ENCODE measurements around the gene ANAPC13.

The ANAPC13 gene

GRCh38 chr3:134486577-134487041, 824 bp upstream of the ANAPC13 start:
- Histone ChIP-seq H4K20me1 (ENCODE audit: low read depth, low read length) (no peaks in the 10 kb centered on the region), H3K9me3 (ENCODE audit: insufficient read depth, low read length) (no peaks in the 10 kb centered on the region), H3K27me3 (ENCODE audit: low read length) (no peaks in the 10 kb centered on the region), H3K36me3 (ENCODE audit: low read length) (peaks cover 7% of the 10 kb centered on the region; the same call in 1 of the 2 replicates), H3K27ac (ENCODE audit: low read depth, low read length) (peak overlapping the region; percentile 81), H3K4me3 (ENCODE audit: insufficient read depth, low read length, poor library complexity, severe bottlenecking) (peak overlapping the region; percentile 99), H3K4me2 (ENCODE audit: low read depth, low read length, poor library complexity, severe bottlenecking) (peak overlapping the region; percentile 92), H3K9me2 (replicated peaks; ENCODE audit: insufficient read depth, low read length) (no peaks in the 10 kb centered on the region), H3K9ac (ENCODE audit: low read length) (peak overlapping the region; percentile 98), H2AFZ (ENCODE audit: low read depth, low read length, severe bottlenecking) (peak overlapping the region; percentile 2), H3F3A (ENCODE audit: insufficient read depth) (peaks cover 12% of the 10 kb centered on the region; the same call in 1 of the 2 replicates), H3K79me2 (ENCODE audit: insufficient read depth, low read length) (peaks cover 77% of the 10 kb centered on the region)
- no peak for TF ChIP-seq CTCF (IDR thresholded peaks at IDR 0.05; ENCODE audit: insufficient read depth, low read length, poor library complexity, severe bottlenecking)
- TF ChIP-seq EZH2phosphoT487 (conservative IDR thresholded peaks at IDR 0.05; ENCODE audit: low read length) = no peak

GRCh38 chr3:134485075-134485717, 589 bp downstream of the ANAPC13 start:
- H3K27me3 ChIP-seq (ENCODE audit: low read length) = no peaks in the 10 kb centered on the region
- H3K9me2 ChIP-seq (replicated peaks; ENCODE audit: insufficient read depth, low read length) = no peaks in the 10 kb centered on the region
- H3F3A ChIP-seq (ENCODE audit: insufficient read depth) = peaks cover 6% of the 10 kb centered on the region; the same call in 1 of the 2 replicates
- peak overlapping the region; percentile 98 for H3K9ac ChIP-seq (ENCODE audit: low read length)
- H3K4me3 ChIP-seq (ENCODE audit: insufficient read depth, low read length, poor library complexity, severe bottlenecking) = peak overlapping the region; percentile 99
- H3K9me3 ChIP-seq (ENCODE audit: insufficient read depth, low read length) = no peaks in the 10 kb centered on the region
- H3K79me2 ChIP-seq (ENCODE audit: insufficient read depth, low read length) = peaks cover 63% of the 10 kb centered on the region
- TF ChIP-seq CTCF (IDR thresholded peaks at IDR 0.05; ENCODE audit: insufficient read depth, low read length, poor library complexity, severe bottlenecking) = no peak
- no peak for TF ChIP-seq EZH2phosphoT487 (conservative IDR thresholded peaks at IDR 0.05; ENCODE audit: low read length)
- H3K36me3 ChIP-seq (ENCODE audit: low read length) = peaks cover 9% of the 10 kb centered on the region; the same call in 1 of the 2 replicates
- H4K20me1 ChIP-seq (ENCODE audit: low read depth, low read length) = no peaks in the 10 kb centered on the region
- H2AFZ ChIP-seq (ENCODE audit: low read depth, low read length, severe bottlenecking) = peak overlapping the region; percentile 81
- peak overlapping the region; percentile 78 for H3K4me2 ChIP-seq (ENCODE audit: low read depth, low read length, poor library complexity, severe bottlenecking)
- peak overlapping the region; percentile 81 for H3K27ac ChIP-seq (ENCODE audit: low read depth, low read length)

GRCh38 chr3:134483195-134483900, 2.4 kb downstream of the ANAPC13 start:
- Histone ChIP-seq H3K27ac (ENCODE audit: low read depth, low read length) (no peak overlapping the region), H3K9me3 (ENCODE audit: insufficient read depth, low read length) (no peaks in the 10 kb centered on the region), H3K79me2 (ENCODE audit: insufficient read depth, low read length) (peaks cover 54% of the 10 kb centered on the region), H3K9ac (ENCODE audit: low read length) (0 out of 2 replicates have a peak overlapping the region, but pooled peaks have one; percentile 10), H3K36me3 (ENCODE audit: low read length) (peaks cover 16% of the 10 kb centered on the region), H2AFZ (ENCODE audit: low read depth, low read length, severe bottlenecking) (no peak overlapping the region), H4K20me1 (ENCODE audit: low read depth, low read length) (no peaks in the 10 kb centered on the region), H3F3A (ENCODE audit: insufficient read depth) (peaks cover 6% of the 10 kb centered on the region; the same call in 1 of the 2 replicates), H3K4me2 (ENCODE audit: low read depth, low read length, poor library complexity, severe bottlenecking) (peak overlapping the region; percentile 78), H3K4me3 (ENCODE audit: insufficient read depth, low read length, poor library complexity, severe bottlenecking) (no peak overlapping the region), H3K9me2 (replicated peaks; ENCODE audit: insufficient read depth, low read length) (no peaks in the 10 kb centered on the region), H3K27me3 (ENCODE audit: low read length) (no peaks in the 10 kb centered on the region)
- TF ChIP-seq CTCF (IDR thresholded peaks at IDR 0.05; ENCODE audit: insufficient read depth, low read length, poor library complexity, severe bottlenecking) (no peak), EZH2phosphoT487 (conservative IDR thresholded peaks at IDR 0.05; ENCODE audit: low read length) (no peak)
